ENCODE measurements around the gene GTF2F1.

GRCh38 chr19:6433165-6433564 is 40.2 kb upstream of the GTF2F1 start:
- TF ChIP-seq GATA3 (IDR thresholded peaks at IDR 0.05; ENCODE audit: low read depth, low read length) = no peak
- no peak for TF ChIP-seq GATA2 (IDR thresholded peaks at IDR 0.05; ENCODE audit: low read depth, low read length)

All from SH-SY5Y (cell line).